GM21528 (cell line): ENCODE results near the gene FBRS.
A peak's percentile ranks its signal among the peaks of the same experiment; 100 is the strongest.
"Not testable (repeated sequence)": the region's sequence is repeated elsewhere in the genome, so short reads cannot be mapped to it uniquely, and the experiment has no call there.

Experiments used
- ATAC-seq: cut with Tn5 transposase; IDR thresholded peaks from one replicate; pipeline ENCODE4 v1.9.1; 2021; ENCODE audit warnings: mild to moderate bottlenecking, moderate library complexity; ENCODE audit not compliant: unreplicated experiment, low FRiP score

Gene FBRS

GRCh38 chr16:30657866-30658730 lies at the start of gene FBRS:
FBRS (plus strand) TSS chr16:30658431; CDS start chr16:30659519, 1,088 bp downstream.
- peak; percentile 73 for ATAC-seq

- ATAC-seq, result peak; percentile 43
Measured at GRCh38 chr16:30609002-30609925, 49.0 kb upstream of the FBRS start.

GRCh38 chr16:30609926-30610839 lies 48.0 kb upstream of the FBRS start, which contains the start of gene ZNF689:
ZNF689 (minus strand) TSS chr16:30610389; CDS start chr16:30610041, 348 bp downstream.
- ATAC-seq, result peak; percentile 79

- ATAC-seq, result no peak
Measured at GRCh38 chr16:30615358-30616091, 42.7 kb upstream of the FBRS start.

DNA sequence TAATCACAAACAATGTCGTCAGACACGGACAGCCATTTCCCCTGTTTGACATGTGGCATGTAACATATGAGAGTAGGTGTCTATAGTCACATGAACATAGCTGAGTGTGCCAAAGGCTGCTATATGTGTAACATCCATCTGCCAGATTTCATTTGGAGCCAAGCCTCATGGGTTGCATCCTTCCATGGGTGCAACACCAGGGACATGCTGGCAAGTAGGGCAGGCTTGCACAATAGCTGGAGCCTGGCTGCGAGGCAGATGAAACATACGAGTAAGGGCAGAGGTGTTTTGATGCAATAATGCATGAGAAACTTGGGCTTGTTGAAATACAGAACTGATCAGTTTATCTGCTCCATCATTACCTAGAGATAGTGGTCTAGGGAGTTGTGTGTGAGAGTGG lies 39.0 kb upstream of the FBRS start:
- no peak for ATAC-seq

GRCh38 chr16:30619638-30620037 lies 38.6 kb upstream of the FBRS start:
- no peak for ATAC-seq

GRCh38 chr16:30620169-30620568 lies 38.1 kb upstream of the FBRS start:
- ATAC-seq, result no peak

DNA sequence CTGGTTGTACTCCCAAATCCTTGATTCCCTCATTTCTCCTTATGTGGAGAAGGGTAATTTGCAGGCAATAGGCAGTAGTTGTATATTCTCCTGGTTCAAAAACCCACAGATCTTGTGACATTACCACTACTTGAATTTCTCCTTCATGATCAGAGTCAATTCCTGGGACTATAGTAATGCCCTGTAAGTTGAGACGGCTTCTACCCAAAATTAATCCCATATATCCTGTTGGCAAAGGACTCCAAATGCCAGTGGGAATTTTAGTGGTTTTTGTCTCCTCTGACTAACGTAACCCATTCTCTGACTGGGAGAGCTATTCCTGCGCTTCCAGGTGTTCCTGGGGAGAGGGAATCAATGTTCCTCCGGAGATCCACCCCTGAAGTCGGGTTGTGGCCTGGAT lies 36.5 kb upstream of the FBRS start:
- ATAC-seq, result no peak

GRCh38 chr16:30622455-30623032 lies 35.7 kb upstream of the FBRS start:
- ATAC-seq, result no peak

- no peak for ATAC-seq
Measured at GRCh38 chr16:30623536-30624283, 34.5 kb upstream of the FBRS start.

DNA sequence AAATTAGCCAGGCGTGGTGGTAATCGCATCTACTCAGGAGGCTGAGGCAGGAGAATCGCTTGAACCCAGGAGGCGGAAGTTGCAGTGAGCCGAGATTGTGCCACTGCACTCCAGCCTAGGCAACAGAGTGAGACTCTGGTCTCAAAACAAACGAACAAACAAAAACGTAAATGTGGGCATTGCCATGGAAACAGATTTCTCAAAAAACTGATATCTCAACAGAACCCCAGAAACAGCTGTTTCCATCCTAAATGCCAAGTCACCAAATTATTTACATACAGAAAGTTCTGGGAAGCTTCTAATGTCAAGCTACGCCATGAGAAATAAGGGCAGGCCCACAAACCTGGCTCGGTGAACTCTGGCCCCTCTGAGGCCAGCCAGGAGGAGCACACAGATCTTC lies 32.0 kb upstream of the FBRS start:
- no peak for ATAC-seq

DNA sequence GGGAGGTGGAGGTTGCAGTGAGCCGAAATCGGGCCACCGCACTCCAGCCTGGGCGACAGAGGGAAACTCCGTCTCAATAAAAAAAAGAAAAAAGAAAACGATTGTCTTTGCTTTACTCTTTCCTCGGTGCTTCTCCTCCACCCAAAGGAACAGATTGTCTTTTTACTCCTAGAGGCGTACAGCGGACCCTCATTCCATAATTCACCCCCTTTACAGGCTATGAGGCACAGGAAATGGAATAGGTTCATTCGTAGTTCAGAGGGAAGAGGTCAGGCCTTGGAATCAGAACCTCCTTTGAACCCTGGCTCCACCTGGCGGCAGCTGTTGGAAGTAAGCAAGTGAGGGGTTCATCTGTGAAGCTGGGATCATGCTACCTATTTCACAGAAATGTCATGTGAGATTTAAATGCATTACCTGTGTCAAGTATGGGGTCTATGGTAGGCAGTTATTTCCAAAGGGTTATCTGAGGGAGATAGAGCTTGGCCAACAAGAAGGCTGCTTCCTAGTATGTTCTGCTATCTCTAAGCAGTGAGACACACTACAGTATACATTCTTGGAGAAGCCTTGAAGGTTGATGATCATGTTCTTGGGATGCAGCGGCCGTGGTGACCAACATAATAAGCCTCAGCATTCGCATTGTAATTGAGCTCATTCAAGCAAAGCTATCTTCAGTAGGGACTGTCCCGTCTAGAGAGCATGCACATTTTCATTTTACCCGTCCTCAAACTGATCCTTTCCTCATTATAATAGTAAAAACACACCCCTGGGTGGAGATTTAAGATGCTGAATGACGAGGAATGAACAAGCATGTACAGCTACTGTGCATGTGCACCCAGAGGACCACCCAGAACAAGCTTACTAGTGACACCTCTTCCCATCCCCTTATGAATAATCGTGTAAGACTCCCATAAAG lies 29.3 kb upstream of the FBRS start:
- ATAC-seq, result peak; percentile 55

DNA sequence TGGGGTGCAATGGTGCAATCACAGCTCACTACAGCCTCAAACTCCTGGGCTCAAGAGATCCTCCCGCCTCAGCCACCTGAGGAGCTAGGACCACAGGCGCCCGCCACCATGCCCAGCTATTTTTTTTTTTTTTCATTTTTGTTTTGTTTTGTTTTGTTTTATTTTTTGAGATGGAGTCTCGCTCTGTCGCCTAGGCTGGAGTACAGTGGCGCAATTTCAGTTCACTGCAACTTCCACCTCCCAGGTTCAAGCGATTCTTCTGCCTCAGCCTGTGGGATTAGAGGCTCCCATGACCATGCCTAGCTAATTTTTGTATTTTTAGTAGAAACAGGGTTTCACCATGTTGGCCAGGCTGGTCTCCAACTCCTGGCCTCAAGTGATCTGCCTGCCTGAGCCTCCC lies 25.8 kb upstream of the FBRS start:
- not testable (repeated sequence) for ATAC-seq

- ATAC-seq, result no peak
Measured at GRCh38 chr16:30633526-30633925, 24.7 kb upstream of the FBRS start.

DNA sequence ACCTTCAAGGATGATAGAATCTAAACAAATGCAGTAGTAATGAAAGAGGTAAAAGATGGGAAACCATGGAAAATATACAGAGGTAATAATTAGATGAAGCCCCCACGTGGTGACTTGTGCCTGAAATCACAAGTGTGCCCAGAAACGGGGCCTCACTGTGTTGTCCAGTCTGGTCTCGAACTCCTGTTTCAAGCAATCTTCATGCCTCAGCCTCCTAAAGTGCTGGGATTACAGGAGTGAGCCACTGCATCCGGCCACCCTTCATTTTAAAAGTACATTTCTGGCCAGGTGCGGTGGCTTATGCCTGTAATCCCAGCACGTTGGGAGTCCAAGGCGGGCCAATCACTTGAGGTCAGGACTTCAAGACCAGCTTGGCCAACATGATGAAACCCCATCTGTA lies 21.6 kb upstream of the FBRS start:
- ATAC-seq, result no peak

- not testable (repeated sequence) for ATAC-seq
Measured at GRCh38 chr16:30637139-30637538, 21.1 kb upstream of the FBRS start.

GRCh38 chr16:30637944-30638343 lies 20.3 kb upstream of the FBRS start:
- ATAC-seq, result no peak
